ENCODE results near the gene ATP13A4. TPM values are rescaled to one million over a fixed set of nuclear protein-coding genes. Genes with fewer than 3 reads are reported as not detected.

Gene ATP13A4
- total and polyA plus RNA-seq, 7 donors: 0.10 to 0.36 (median 0.22) TPM; not detected in 3

- no peak for TF ChIP-seq CTCF (IDR thresholded peaks at IDR 0.05)
- Histone ChIP-seq H3K27me3 (ENCODE audit: insufficient read depth in 3 of 3, low read length in 2 of 3) (no peaks in the 10 kb centered on the region), H3K9me3 (no peaks in the 10 kb centered on the region), H3K36me3 (ENCODE audit: insufficient read depth in 1 of 2, low read depth in 1 of 2) (no peaks in the 10 kb centered on the region), H3K27ac (no peak overlapping the region), H3K4me3 (no peak overlapping the region), H3K4me1 (no peaks in the 10 kb centered on the region)
- DNase-seq: no peak
- intact Hi-C loops (cut with DNase I): no loop called here
- no peak for ATAC-seq
- 68 to 71% (median 71%) methylated on average over 3 of the region's 3 CpGs for WGBS, 3 donors
These were observed 47.1 kb downstream of the ATP13A4 start for GRCh38 chr3:193507566-193507965.

- Histone ChIP-seq H3K4me3 (no peak overlapping the region), H3K27me3 (ENCODE audit: insufficient read depth in 3 of 3, low read length in 2 of 3) (no peaks in the 10 kb centered on the region), H3K9me3 (no peaks in the 10 kb centered on the region), H3K36me3 (ENCODE audit: insufficient read depth in 1 of 2, low read depth in 1 of 2) (no peaks in the 10 kb centered on the region), H3K27ac (no peak overlapping the region), H3K4me1 (no peaks in the 10 kb centered on the region)
- WGBS, 3 donors: 77 to 87% (median 84%) methylated on average over 1 of the region's 1 CpG
- TF ChIP-seq CTCF (IDR thresholded peaks at IDR 0.05): no peak
- DNase-seq: no peak
- ATAC-seq: no peak
- intact Hi-C loops (cut with DNase I): no loop called here
These were observed 47.8 kb downstream of the ATP13A4 start for GRCh38 chr3:193506921-193507320.

- intact Hi-C loops (cut with DNase I): no loop called here
- 71 to 84% (median 78%) methylated on average over 4 of the region's 4 CpGs for WGBS, 3 donors
- no peak for TF ChIP-seq CTCF (IDR thresholded peaks at IDR 0.05)
- H3K27me3 ChIP-seq (ENCODE audit: insufficient read depth in 3 of 3, low read length in 2 of 3): no peaks in the 10 kb centered on the region
- DNase-seq (no peak), ATAC-seq (no peak)
- no peak overlapping the region for H3K4me3 ChIP-seq
- no peak overlapping the region for H3K27ac ChIP-seq
- H3K9me3 ChIP-seq: no peaks in the 10 kb centered on the region
- no peaks in the 10 kb centered on the region for H3K36me3 ChIP-seq (ENCODE audit: insufficient read depth in 1 of 2, low read depth in 1 of 2)
- H3K4me1 ChIP-seq: peaks cover 4% of the 10 kb centered on the region
These were observed 51.8 kb downstream of the ATP13A4 start for GRCh38 chr3:193502871-193503270.

GRCh38 chr3:193499801-193500485 is 54.8 kb downstream of the ATP13A4 start:
- ATAC-seq (no peak), DNase-seq (no peak)
- no peaks in the 10 kb centered on the region for H3K36me3 ChIP-seq (ENCODE audit: insufficient read depth in 1 of 2, low read depth in 1 of 2)
- H3K4me3 ChIP-seq: no peak overlapping the region
- H3K27me3 ChIP-seq (ENCODE audit: insufficient read depth in 3 of 3, low read length in 2 of 3): no peaks in the 10 kb centered on the region
- H3K9me3 ChIP-seq: no peaks in the 10 kb centered on the region
- TF ChIP-seq CTCF (IDR thresholded peaks at IDR 0.05): no peak
- intact Hi-C loops (cut with DNase I): no loop called here
- 64 to 68% (median 66%) methylated on average over 7 of the region's 7 CpGs for WGBS, 3 donors
- H3K27ac ChIP-seq: no peak overlapping the region
- H3K4me1 ChIP-seq: peaks cover 4% of the 10 kb centered on the region

Data from psoas muscle (tissue), 8 donors.